ENCODE data around the gene GPN2.

- no peak for TF ChIP-seq CTCF (conservative IDR thresholded peaks at IDR 0.05; ENCODE audit: low read depth, low read length)
- TF ChIP-seq POLR2A (IDR thresholded peaks at IDR 0.05; ENCODE audit: low read depth, low read length), result no peak
- TF ChIP-seq RCOR1 (IDR thresholded peaks at IDR 0.05; ENCODE audit: insufficient replicate concordance, low read length), result no peak
- TF ChIP-seq USF2 (IDR thresholded peaks at IDR 0.05; ENCODE audit: low read depth, low read length), result no peak
- no peak for TF ChIP-seq RAD21 (IDR thresholded peaks at IDR 0.05; ENCODE audit: low read length)
- TF ChIP-seq CHD1 (IDR thresholded peaks at IDR 0.05; ENCODE audit: low read depth, low read length), result no peak
- TF ChIP-seq MAFK (IDR thresholded peaks at IDR 0.05; ENCODE audit: low read depth, low read length), result no peak
- no peak for TF ChIP-seq MAZ (IDR thresholded peaks at IDR 0.05; ENCODE audit: borderline replicate concordance, low read depth, low read length)
- TF ChIP-seq MXI1 (IDR thresholded peaks at IDR 0.05; ENCODE audit: borderline replicate concordance, low read depth, low read length), result no peak
- no peak for TF ChIP-seq CEBPB (IDR thresholded peaks at IDR 0.05; ENCODE audit: low read depth, low read length)
- TF ChIP-seq SMC3 (IDR thresholded peaks at IDR 0.05; ENCODE audit: low read depth, low read length), result no peak
- no peak for TF ChIP-seq RFX5 (IDR thresholded peaks at IDR 0.05; ENCODE audit: low read depth, low read length)
These were observed 28.1 kb downstream of the GPN2 start for GRCh38 chr1:26861889-26862378.

All from IMR-90 (cell line).